ENCODE data around the gene PLCD1.

DNA sequence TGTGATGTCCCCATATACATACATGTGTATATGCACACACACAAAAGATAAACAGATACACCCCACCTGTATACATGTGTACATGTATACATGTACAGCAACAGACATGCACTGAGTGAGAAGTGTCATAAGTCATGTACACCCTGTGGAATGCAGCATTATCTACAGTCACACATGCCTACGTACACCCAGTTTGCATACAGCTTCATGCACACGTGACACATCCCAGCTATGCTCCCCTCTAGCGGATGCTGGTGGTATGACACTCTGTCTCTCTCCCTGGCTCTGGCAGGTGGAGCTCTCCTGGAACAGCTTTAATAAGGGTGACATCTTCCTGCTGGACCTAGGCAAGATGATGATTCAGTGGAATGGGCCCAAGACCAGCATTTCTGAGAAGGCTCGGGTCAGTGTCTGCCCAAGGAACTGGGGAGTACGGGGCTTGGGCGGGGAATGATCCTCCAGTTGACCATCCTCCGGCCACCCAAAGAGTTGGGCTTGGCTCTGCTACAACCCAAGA is 32.6 kb downstream of the PLCD1 start:
- TF ChIP-seq CTCF (IDR thresholded peaks at IDR 0.05; ENCODE audit: low read length) (peak; percentile 94), EZH2phosphoT487 (IDR thresholded peaks at IDR 0.05; ENCODE audit: low read length) (no peak), EZH2 (optimal IDR thresholded peaks at IDR 0.05; ENCODE audit: low read depth, low read length) (no peak)

Measured in MM.1S (cell line).